Measurements from ENCODE around the gene ATG10.

DNA sequence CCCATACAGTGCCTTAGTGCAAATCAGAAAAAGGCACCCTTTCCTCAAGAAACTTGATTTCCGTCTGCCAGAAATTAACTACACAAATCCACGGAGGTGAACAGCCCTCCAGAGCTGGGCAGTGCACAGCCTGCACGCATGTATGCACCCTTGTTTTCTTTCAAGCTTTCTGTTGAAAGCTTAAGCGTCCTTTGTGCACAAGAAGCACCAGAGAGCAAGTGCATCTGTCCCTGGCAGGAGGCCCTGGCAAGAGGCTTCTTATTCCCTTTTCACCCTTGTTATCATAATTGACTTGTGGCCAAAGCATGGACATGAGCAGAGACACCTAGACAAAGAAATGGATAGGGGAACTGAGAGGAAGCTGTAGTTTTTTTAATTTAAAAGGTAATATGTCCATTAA, 47.4 kb upstream of the ATG10 start:
- TF ChIP-seq CTCF (conservative IDR thresholded peaks at IDR 0.05 in 1 of 2, IDR thresholded peaks at IDR 0.05 in 1 of 2; ENCODE audit: extremely low read depth in 1 of 2, insufficient read depth in 1 of 2, low read depth in 1 of 2, low read length in 2 of 2) (no peak), EZH2 (IDR thresholded peaks at IDR 0.05; ENCODE audit: borderline replicate concordance, low read length) (no peak)
